Measurements from ENCODE around the gene OR1J4.

DNA sequence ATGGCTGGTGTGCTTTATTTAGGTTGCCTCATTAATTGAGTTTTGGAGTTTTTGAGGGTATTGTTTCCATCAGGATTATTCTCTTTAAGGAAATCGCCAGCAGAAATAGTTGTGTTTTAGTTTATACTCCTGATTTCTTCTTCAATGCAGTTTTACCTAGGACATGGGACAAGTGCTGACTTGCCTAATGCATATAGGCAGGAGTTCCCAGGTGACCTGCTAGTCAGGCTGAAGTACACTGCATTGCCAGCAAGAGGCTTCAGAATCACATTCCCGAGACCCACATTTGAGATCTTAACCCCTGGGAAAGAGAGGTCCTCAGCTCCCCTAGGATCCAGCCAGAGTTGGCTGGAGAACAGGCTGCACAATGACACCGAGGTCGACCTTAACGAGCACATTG lies 32.4 kb downstream of the OR1J4 start:
- TF ChIP-seq, protein P1, sequence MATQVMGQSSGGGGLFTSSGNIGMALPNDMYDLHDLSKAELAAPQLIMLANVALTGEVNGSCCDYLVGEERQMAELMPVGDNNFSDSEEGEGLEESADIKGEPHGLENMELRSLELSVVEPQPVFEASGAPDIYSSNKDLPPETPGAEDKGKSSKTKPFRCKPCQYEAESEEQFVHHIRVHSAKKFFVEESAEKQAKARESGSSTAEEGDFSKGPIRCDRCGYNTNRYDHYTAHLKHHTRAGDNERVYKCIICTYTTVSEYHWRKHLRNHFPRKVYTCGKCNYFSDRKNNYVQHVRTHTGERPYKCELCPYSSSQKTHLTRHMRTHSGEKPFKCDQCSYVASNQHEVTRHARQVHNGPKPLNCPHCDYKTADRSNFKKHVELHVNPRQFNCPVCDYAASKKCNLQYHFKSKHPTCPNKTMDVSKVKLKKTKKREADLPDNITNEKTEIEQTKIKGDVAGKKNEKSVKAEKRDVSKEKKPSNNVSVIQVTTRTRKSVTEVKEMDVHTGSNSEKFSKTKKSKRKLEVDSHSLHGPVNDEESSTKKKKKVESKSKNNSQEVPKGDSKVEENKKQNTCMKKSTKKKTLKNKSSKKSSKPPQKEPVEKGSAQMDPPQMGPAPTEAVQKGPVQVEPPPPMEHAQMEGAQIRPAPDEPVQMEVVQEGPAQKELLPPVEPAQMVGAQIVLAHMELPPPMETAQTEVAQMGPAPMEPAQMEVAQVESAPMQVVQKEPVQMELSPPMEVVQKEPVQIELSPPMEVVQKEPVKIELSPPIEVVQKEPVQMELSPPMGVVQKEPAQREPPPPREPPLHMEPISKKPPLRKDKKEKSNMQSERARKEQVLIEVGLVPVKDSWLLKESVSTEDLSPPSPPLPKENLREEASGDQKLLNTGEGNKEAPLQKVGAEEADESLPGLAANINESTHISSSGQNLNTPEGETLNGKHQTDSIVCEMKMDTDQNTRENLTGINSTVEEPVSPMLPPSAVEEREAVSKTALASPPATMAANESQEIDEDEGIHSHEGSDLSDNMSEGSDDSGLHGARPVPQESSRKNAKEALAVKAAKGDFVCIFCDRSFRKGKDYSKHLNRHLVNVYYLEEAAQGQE (IDR thresholded peaks at IDR 0.05): no peak
- TF ChIP-seq, protein P2, sequence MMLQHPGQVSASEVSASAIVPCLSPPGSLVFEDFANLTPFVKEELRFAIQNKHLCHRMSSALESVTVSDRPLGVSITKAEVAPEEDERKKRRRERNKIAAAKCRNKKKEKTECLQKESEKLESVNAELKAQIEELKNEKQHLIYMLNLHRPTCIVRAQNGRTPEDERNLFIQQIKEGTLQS (IDR thresholded peaks at IDR 0.05): no peak
- no peak for TF ChIP-seq EGR1 (IDR thresholded peaks at IDR 0.05; ENCODE audit: low read depth in 2 of 2)
- no peak for TF ChIP-seq CTCF (IDR thresholded peaks at IDR 0.05; ENCODE audit: low read depth, low read length, missing input control)
- no peak for TF ChIP-seq MAX (IDR thresholded peaks at IDR 0.05)
- no peak for TF ChIP-seq RXRA (IDR thresholded peaks at IDR 0.05)
- no peak for TF ChIP-seq GABPA (IDR thresholded peaks at IDR 0.05 in 1 of 2, conservative IDR thresholded peaks at IDR 0.05 in 1 of 2)
- TF ChIP-seq JUND (IDR thresholded peaks at IDR 0.05): no peak
- no peak for TF ChIP-seq HNF4A (conservative IDR thresholded peaks at IDR 0.05)
- no peak for TF ChIP-seq TAF1 (conservative IDR thresholded peaks at IDR 0.05)
